LNCaP clone FGC (cell line): ENCODE measurements around the gene CCNK.

ENCODE experiments used
- DNase-seq: peaks from one replicate; pipeline ENCODE4 v3.0.0-alpha.2; 2011; ENCODE audit warnings: low read depth
- H3K4me3 ChIP-seq: 2 replicates; pipeline ENCODE4 v1.5.1; 2011; ENCODE audit warnings: mild to moderate bottlenecking, low read depth, low read length, control low read depth
- TF ChIP-seq, protein P1 (sequence below): IDR thresholded peaks from 2 replicates; pipeline ENCODE4 v1.5.1; 2012; ENCODE audit warnings: mild to moderate bottlenecking; ENCODE audit not compliant: control insufficient read depth, insufficient read depth; ENCODE audit errors: extremely low read depth

Gene CCNK

DNA sequence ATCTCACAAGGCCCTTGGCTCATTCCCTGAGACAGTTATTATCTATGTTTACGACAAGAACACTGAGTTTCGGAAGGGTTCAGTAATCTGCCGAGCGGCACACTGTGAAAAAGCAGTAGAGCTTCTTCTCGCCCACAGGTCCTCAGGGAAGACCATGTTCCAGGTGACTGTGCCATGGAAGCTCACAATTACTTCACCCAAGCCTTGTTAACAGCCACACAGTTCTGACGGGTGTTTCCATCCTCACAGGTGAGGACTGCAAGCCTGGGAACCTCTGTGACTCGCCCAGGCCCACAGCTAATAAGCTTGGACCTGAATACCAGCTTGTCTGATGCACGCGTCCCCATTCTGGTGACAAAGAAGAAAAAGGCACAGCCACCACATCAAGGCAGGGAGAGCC, 15.9 kb upstream of the CCNK start:
- no peak for DNase-seq
- no peak overlapping the region for H3K4me3 ChIP-seq
- TF ChIP-seq, protein P1, sequence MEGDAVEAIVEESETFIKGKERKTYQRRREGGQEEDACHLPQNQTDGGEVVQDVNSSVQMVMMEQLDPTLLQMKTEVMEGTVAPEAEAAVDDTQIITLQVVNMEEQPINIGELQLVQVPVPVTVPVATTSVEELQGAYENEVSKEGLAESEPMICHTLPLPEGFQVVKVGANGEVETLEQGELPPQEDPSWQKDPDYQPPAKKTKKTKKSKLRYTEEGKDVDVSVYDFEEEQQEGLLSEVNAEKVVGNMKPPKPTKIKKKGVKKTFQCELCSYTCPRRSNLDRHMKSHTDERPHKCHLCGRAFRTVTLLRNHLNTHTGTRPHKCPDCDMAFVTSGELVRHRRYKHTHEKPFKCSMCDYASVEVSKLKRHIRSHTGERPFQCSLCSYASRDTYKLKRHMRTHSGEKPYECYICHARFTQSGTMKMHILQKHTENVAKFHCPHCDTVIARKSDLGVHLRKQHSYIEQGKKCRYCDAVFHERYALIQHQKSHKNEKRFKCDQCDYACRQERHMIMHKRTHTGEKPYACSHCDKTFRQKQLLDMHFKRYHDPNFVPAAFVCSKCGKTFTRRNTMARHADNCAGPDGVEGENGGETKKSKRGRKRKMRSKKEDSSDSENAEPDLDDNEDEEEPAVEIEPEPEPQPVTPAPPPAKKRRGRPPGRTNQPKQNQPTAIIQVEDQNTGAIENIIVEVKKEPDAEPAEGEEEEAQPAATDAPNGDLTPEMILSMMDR = no peak

- TF ChIP-seq, protein P1 = no peak
- no peak overlapping the region for H3K4me3 ChIP-seq
- no peak for DNase-seq
Observed at GRCh38 chr14:99466758-99467157, 14.5 kb upstream of the CCNK start.

- H3K4me3 ChIP-seq = no peak overlapping the region
- DNase-seq = no peak
- TF ChIP-seq, protein P1 = no peak
Observed at GRCh38 chr14:99467336-99468078, 13.7 kb upstream of the CCNK start.

DNA sequence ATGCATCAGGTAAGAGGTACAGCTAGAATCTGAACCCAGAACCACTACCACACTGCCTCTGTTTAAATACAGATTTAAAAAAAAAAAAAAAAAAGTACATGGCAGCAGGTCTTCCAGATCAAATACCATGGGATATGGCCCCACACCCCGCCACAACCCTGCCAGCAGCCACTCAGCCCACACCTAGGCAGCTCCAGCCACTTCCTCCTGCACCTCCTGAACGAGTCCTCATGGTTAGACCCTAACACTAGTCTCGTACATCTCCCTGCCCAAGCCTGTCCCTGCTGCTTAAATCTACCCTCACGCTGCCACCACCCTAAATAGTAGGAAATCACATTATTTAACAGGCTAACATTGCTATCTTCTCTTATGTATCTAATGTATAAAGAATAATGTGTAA, 13.1 kb upstream of the CCNK start:
- TF ChIP-seq, protein P1 = no peak
- DNase-seq = no peak
- no peak overlapping the region for H3K4me3 ChIP-seq

- no peak for DNase-seq
- H3K4me3 ChIP-seq = no peak overlapping the region
- TF ChIP-seq, protein P1 = no peak
Observed at GRCh38 chr14:99468836-99469592, 12.2 kb upstream of the CCNK start.

DNA sequence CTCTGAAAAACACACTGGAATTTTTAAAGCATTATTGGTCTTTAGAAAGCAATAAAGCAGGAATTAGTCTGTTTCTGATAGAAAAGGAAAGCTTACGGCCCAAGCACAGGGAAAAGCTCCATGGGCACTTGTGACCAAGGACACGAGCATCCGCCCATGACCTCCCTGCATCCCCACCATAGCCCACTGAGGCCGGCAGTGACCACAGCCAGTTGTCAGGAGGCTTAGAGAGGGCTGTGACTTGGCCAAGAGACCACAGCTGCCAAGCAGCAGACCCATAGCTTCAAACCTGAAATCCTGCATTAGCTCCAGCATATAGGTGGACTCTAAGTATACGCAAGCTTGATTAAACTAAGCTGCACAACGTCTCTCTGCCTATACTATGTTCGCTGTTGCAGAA, 9.5 kb upstream of the CCNK start:
- TF ChIP-seq, protein P1 = no peak
- DNase-seq = no peak
- H3K4me3 ChIP-seq = no peak overlapping the region

- no peak for DNase-seq
- TF ChIP-seq, protein P1 = no peak
- H3K4me3 ChIP-seq = no peak overlapping the region
Observed at GRCh38 chr14:99472937-99473336, 8.3 kb upstream of the CCNK start.
